Measurements from ENCODE around the gene GTPBP3. TPM values are rescaled to one million over a fixed set of nuclear protein-coding genes. Genes with fewer than 3 reads are reported as not detected.

GTPBP3 gene
- total and polyA plus RNA-seq, 9 of the 15 experiments (the other 6 are each of a cell fraction or from before 2014, with no cell fraction given): 4.9 to 124 (median 22.6) TPM

GRCh38 chr19:17391371-17392151 is 54.2 kb downstream of the GTPBP3 start (continued):
- TF ChIP-seq, protein P1, sequence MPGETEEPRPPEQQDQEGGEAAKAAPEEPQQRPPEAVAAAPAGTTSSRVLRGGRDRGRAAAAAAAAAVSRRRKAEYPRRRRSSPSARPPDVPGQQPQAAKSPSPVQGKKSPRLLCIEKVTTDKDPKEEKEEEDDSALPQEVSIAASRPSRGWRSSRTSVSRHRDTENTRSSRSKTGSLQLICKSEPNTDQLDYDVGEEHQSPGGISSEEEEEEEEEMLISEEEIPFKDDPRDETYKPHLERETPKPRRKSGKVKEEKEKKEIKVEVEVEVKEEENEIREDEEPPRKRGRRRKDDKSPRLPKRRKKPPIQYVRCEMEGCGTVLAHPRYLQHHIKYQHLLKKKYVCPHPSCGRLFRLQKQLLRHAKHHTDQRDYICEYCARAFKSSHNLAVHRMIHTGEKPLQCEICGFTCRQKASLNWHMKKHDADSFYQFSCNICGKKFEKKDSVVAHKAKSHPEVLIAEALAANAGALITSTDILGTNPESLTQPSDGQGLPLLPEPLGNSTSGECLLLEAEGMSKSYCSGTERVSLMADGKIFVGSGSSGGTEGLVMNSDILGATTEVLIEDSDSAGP (CRISPR knock-in tag; IDR thresholded peaks at IDR 0.05): peak; percentile 48; the same call in 1 of the 2 replicates
- peak; percentile 41 for TF ChIP-seq HNRNPLL (IDR thresholded peaks at IDR 0.05; ENCODE audit: low read depth, low read length, poor library complexity, severe bottlenecking)
- TF ChIP-seq, protein P2, sequence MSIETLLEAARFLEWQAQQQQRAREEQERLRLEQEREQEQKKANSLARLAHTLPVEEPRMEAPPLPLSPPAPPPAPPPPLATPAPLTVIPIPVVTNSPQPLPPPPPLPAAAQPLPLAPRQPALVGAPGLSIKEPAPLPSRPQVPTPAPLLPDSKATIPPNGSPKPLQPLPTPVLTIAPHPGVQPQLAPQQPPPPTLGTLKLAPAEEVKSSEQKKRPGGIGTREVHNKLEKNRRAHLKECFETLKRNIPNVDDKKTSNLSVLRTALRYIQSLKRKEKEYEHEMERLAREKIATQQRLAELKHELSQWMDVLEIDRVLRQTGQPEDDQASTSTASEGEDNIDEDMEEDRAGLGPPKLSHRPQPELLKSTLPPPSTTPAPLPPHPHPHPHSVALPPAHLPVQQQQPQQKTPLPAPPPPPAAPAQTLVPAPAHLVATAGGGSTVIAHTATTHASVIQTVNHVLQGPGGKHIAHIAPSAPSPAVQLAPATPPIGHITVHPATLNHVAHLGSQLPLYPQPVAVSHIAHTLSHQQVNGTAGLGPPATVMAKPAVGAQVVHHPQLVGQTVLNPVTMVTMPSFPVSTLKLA (conservative IDR thresholded peaks at IDR 0.05): peak; percentile 49 to 60; a peak in 3 of 4 replicates
- no peak for TF ChIP-seq PRPF4 (IDR thresholded peaks at IDR 0.05; ENCODE audit: insufficient read depth, low read depth, low read length, poor library complexity, severe bottlenecking)
- TF ChIP-seq, protein P3, sequence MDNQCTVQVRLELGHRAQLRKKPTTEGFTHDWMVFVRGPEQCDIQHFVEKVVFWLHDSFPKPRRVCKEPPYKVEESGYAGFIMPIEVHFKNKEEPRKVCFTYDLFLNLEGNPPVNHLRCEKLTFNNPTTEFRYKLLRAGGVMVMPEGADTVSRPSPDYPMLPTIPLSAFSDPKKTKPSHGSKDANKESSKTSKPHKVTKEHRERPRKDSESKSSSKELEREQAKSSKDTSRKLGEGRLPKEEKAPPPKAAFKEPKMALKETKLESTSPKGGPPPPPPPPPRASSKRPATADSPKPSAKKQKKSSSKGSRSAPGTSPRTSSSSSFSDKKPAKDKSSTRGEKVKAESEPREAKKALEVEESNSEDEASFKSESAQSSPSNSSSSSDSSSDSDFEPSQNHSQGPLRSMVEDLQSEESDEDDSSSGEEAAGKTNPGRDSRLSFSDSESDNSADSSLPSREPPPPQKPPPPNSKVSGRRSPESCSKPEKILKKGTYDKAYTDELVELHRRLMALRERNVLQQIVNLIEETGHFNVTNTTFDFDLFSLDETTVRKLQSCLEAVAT (IDR thresholded peaks at IDR 0.05): no peak
- TF ChIP-seq, protein P4, sequence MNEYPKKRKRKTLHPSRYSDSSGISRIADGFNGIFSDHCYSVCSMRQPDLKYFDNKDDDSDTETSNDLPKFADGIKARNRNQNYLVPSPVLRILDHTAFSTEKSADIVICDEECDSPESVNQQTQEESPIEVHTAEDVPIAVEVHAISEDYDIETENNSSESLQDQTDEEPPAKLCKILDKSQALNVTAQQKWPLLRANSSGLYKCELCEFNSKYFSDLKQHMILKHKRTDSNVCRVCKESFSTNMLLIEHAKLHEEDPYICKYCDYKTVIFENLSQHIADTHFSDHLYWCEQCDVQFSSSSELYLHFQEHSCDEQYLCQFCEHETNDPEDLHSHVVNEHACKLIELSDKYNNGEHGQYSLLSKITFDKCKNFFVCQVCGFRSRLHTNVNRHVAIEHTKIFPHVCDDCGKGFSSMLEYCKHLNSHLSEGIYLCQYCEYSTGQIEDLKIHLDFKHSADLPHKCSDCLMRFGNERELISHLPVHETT (CRISPR knock-in tag; conservative IDR thresholded peaks at IDR 0.05 in 1 of 2, IDR thresholded peaks at IDR 0.05 in 1 of 2): no peak
- peak; percentile 6; the same call in 1 of the 2 replicates for TF ChIP-seq MYC (IDR thresholded peaks at IDR 0.05; ENCODE audit: low read depth, low read length)
- TF ChIP-seq MYC (CRISPR knock-in tag; IDR thresholded peaks at IDR 0.05; ENCODE audit: borderline replicate concordance, low read depth): no peak
- TF ChIP-seq PHB2 (IDR thresholded peaks at IDR 0.05; ENCODE audit: low read depth): no peak
- 0 out of 2 replicates have a peak, but pooled peaks have one; percentile 9 for TF ChIP-seq OTX1 (CRISPR knock-in tag; IDR thresholded peaks at IDR 0.05)
- TF ChIP-seq DPF2 (IDR thresholded peaks at IDR 0.05): no peak
- TF ChIP-seq SUPT5H (IDR thresholded peaks at IDR 0.05): 0 out of 2 replicates have a peak, but pooled peaks have one; percentile 28
- peak; percentile 27; the same call in 1 of the 2 replicates for TF ChIP-seq PHF8 (IDR thresholded peaks at IDR 0.05; ENCODE audit: borderline replicate concordance, low read length)
- TF ChIP-seq CREB1 (IDR thresholded peaks at IDR 0.05): no peak
- peak; percentile 4; the same call in 1 of the 2 replicates for TF ChIP-seq CREB1 (CRISPR knock-in tag; IDR thresholded peaks at IDR 0.05)
- no peak for TF ChIP-seq NBN (IDR thresholded peaks at IDR 0.05; ENCODE audit: low read depth)
- no peak for TF ChIP-seq SMAD2 (IDR thresholded peaks at IDR 0.05; ENCODE audit: low read depth, low read length)
- TF ChIP-seq MAX (CRISPR knock-in tag; IDR thresholded peaks at IDR 0.05): peak; percentile 18; the same call in 1 of the 2 replicates
- TF ChIP-seq ZNF77 (CRISPR knock-in tag; IDR thresholded peaks at IDR 0.05): no peak
- TF ChIP-seq CBFA2T3 (IDR thresholded peaks at IDR 0.05): no peak
